Stomach (tissue), 9 donors: Measurements from ENCODE around the gene PDE4D. TPM values are rescaled to one million over a fixed set of nuclear protein-coding genes. Genes with fewer than 3 reads are reported as not detected.

Source experiments
- DNase-seq, 2 donors: peaks; one replicate each; pipeline versions ENCODE4 v3.0.0 to v3.0.0-alpha.2; 2013 to 2019
- H3K27ac ChIP-seq, 5 donors: fragments of 200-600 bp in 4 of 5; sonication (generic) in 4 of 5; one replicate each; pipeline ENCODE4 v1.5.1; 2013 to 2019; ENCODE audit warnings: mild to moderate bottlenecking in 1 of 5, moderate library complexity in 1 of 5
- H3K27me3 ChIP-seq, 3 donors: fragments of 200-600 bp; sonication (generic); one replicate each; pipeline ENCODE4 v1.5.1; 2017 to 2019; ENCODE audit warnings: mixed run types in 1 of 3
- H3K36me3 ChIP-seq, 4 donors: fragments of 200-600 bp; sonication (generic); 1 replicate in 3 of 4; 2 replicates in 1 of 4; pipeline ENCODE4 v1.5.1; 2016 to 2019
- H3K4me1 ChIP-seq, 4 donors: fragments of 200-600 bp; sonication (generic); one replicate each; pipeline ENCODE4 v1.5.1; 2016 to 2019
- H3K4me3 ChIP-seq, 4 donors: fragments of 200-600 bp; sonication (generic) in 3 of 4; one replicate each; pipeline ENCODE4 v1.5.1; 2016 to 2019; ENCODE audit warnings: mild to moderate bottlenecking in 1 of 4
- H3K9me3 ChIP-seq, 4 donors: fragments of 200-600 bp; sonication (generic); one replicate each; pipeline ENCODE4 v1.5.1; 2016 to 2019
- EP300 ChIP-seq: sonication (generic); formaldehyde crosslinking; IDR thresholded peaks from one replicate; pipeline ENCODE4 v1.6.1; 2017; ENCODE audit warnings: antibody characterized with exemption
- POLR2A ChIP-seq, 4 donors: fragments of 450-650 bp; IDR thresholded peaks; one replicate each; pipeline ENCODE4 v1.6.1; 2016; ENCODE audit warnings: antibody characterized with exemption in 4 of 4, control low read depth in 2 of 4, mild to moderate bottlenecking in 1 of 4, moderate library complexity in 1 of 4
- POLR2AphosphoS5 ChIP-seq, 3 donors: sonication (generic); formaldehyde crosslinking; IDR thresholded peaks; one replicate each; pipeline ENCODE4 v1.6.1; 2016; ENCODE audit warnings: antibody characterized with exemption in 3 of 3
- WGBS, 5 donors: extraction: QIAGEN DNeasy Blood & Tissue Kit in 3 of 5; methylation state at CpG; one replicate each; pipeline versions ENCODE4 v1.1.5 to v1.1.7; 2013 to 2018; 5-methylcytosine and 5-hydroxymethylcytosine counted together
- intact Hi-C: fragments of 100-400 bp; cut with DNase I; formaldehyde crosslinking; loops from one replicate; pipeline ENCODE4 v1.15.1; 2023; ENCODE audit warnings: low total_unique reads
- polyA plus RNA-seq, 3 donors: library from polyadenylated mRNA; stranded (reverse); fragments of 200-250 nt; gene quantifications; one replicate each; pipeline ENCODE4 v1.2.3, GENCODE V29; 2013
- total RNA-seq, 5 donors: library from RNA; depleted of rRNA; stranded (reverse); fragments of >200 nt; gene quantifications; one replicate each; pipeline versions ENCODE4 v1.1.0 to v1.2.3, GENCODE V29; 2014 to 2016
- TF ChIP-seq, protein P1 (sequence below), 7 experiments: fragments of 450-650 bp in 4 of 7; fragments of 200-600 bp in 3 of 7; sonication (generic) in 3 of 7; IDR thresholded peaks; one replicate each; pipeline ENCODE4 v1.5.1; 2016 to 2019; ENCODE audit warnings: antibody characterized with exemption in 7 of 7, control low read depth in 2 of 7, mild to moderate bottlenecking in 1 of 7
- donor health status: healthy with polysubstance abuse.
- donor health status: Bipolar disorder and iron deficiency.
- donor health status: healthy.

Gene PDE4D
- total and polyA plus RNA-seq, 8 donors = 3.1 to 147 (median 97.3) TPM

DNA sequence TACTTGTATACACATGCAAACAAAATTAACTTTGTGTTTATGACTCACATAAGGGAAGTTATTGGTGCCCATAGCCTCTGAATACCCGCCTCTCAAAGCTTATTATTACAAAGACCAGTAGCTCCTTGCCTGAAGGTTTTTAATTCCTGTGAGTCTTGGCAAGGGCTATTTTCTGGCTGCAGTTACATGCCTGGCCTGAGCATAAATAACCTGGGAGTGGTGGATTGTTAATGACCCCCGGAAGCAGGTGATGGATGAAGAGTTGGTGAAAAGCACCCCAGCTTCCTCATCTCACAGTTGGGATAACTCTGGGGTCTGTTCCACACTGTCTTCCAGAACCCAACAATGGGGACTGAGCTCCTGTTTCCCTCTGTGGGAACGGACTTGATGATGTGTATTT, 594.5 kb downstream of the PDE4D start:
- H3K36me3 ChIP-seq = no peaks in the 10 kb centered on the region
- no peak overlapping the region for H3K4me3 ChIP-seq
- no peak for DNase-seq
- H3K27me3 ChIP-seq = no peaks in the 10 kb centered on the region
- peaks cover 0 to 48% (median 24%) of the 10 kb centered on the region in 4 donors for H3K4me1 ChIP-seq
- TF ChIP-seq POLR2AphosphoS5 (IDR thresholded peaks at IDR 0.05) = no peak
- TF ChIP-seq, protein P1, sequence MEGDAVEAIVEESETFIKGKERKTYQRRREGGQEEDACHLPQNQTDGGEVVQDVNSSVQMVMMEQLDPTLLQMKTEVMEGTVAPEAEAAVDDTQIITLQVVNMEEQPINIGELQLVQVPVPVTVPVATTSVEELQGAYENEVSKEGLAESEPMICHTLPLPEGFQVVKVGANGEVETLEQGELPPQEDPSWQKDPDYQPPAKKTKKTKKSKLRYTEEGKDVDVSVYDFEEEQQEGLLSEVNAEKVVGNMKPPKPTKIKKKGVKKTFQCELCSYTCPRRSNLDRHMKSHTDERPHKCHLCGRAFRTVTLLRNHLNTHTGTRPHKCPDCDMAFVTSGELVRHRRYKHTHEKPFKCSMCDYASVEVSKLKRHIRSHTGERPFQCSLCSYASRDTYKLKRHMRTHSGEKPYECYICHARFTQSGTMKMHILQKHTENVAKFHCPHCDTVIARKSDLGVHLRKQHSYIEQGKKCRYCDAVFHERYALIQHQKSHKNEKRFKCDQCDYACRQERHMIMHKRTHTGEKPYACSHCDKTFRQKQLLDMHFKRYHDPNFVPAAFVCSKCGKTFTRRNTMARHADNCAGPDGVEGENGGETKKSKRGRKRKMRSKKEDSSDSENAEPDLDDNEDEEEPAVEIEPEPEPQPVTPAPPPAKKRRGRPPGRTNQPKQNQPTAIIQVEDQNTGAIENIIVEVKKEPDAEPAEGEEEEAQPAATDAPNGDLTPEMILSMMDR (IDR thresholded peaks at IDR 0.05) = no peak
- no peak for TF ChIP-seq POLR2A (IDR thresholded peaks at IDR 0.05)
- no peak for TF ChIP-seq EP300
- no peaks in the 10 kb centered on the region for H3K9me3 ChIP-seq
- intact Hi-C loops = no loop called here
- WGBS, 5 donors = 75 to 87% (median 81%) methylated on average over 3 of the region's 3 CpGs
- H3K27ac ChIP-seq = peak overlapping the region in 2 of 5 donors; percentile 35 to 83

DNA sequence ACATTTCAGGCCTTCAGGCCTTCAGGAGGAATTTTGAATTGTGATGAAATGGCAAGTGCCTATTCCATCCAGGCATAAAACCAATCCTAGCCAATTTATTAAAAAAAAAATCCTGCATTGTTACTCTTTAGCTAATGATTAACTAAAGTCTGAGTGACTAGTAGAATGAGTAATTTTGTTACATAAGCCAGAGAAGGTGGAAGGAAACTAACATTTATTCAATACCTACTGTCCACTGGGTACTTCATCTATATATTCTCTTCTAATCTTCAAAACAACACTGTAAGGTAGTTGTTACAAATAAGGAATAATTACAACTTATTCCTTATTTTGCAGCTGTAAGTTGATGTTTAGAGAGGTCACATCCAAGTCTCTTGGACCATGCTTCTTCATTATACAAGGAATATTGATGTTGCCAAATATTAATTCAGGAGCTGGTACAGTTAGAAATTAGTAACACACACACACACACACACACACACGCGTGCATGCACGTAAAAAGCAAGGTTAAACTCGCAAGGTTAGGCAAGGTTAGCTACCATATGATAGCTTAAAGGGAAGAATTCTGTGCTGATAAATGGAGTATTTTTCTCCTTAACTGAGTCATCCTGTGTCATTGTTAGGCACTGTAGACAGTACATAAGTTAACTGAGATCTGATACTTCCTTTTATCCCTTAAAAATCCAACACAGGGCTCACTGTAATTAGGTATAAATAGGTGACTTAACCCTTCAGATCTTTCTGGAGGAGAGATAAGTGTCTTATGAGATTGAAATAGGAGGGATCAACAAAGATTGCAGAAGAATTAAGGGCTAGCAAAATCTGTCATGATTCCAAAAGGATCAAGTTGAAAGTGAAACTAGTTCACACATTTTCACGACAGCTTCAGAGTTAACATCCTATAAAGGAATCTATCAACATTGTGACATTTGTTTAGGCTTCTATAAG, 596.9 kb downstream of the PDE4D start:
- intact Hi-C loops = no loop called here
- no peak for TF ChIP-seq EP300
- TF ChIP-seq POLR2A (IDR thresholded peaks at IDR 0.05) = no peak
- no peak for TF ChIP-seq POLR2AphosphoS5 (IDR thresholded peaks at IDR 0.05)
- TF ChIP-seq, protein P1 (IDR thresholded peaks at IDR 0.05) = no peak
- peak in 1 of 2 donors; percentile 40 for DNase-seq
- peaks cover 0 to 53% (median 27%) of the 10 kb centered on the region in 4 donors for H3K4me1 ChIP-seq
- H3K9me3 ChIP-seq = no peaks in the 10 kb centered on the region
- WGBS, 5 donors = 16 to 34% (median 27%) methylated on average over 5 of the region's 5 CpGs
- peak overlapping the region; percentile 28 to 37 (median 30) for H3K4me3 ChIP-seq
- H3K27me3 ChIP-seq = no peaks in the 10 kb centered on the region
- no peaks in the 10 kb centered on the region for H3K36me3 ChIP-seq
- H3K27ac ChIP-seq = peak overlapping the region; percentile 32 to 83 (median 80)

DNA sequence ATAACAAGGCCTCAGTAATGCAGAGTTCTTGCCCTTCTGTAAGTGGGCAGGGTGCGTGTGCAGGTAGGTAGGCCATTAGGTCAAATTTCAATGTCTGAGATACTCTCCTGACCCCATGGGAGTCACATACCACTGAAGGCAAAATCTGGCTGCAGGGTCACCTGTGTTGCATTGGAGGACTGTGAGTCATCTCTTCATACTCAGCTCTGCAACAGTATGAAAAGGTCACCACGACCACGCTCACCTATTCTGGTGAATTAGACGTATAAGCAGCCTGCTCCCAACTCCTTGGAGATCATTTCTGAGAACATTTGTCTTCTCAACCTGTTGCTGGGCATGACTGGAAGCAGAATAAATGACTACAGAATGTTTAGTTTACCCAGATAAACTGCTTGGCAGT, 599.8 kb downstream of the PDE4D start:
- no peak for TF ChIP-seq POLR2A (IDR thresholded peaks at IDR 0.05)
- TF ChIP-seq EP300 = no peak
- TF ChIP-seq POLR2AphosphoS5 (IDR thresholded peaks at IDR 0.05) = no peak
- TF ChIP-seq, protein P1 (IDR thresholded peaks at IDR 0.05) = no peak
- no peak for DNase-seq
- no peaks in the 10 kb centered on the region for H3K27me3 ChIP-seq
- intact Hi-C loops = no loop called here
- peak overlapping the region in 1 of 5 donors; percentile 83 for H3K27ac ChIP-seq
- no peak overlapping the region for H3K4me3 ChIP-seq
- no peaks in the 10 kb centered on the region for H3K9me3 ChIP-seq
- no peaks in the 10 kb centered on the region for H3K36me3 ChIP-seq
- 60 to 86% (median 80%) methylated on average over 4 of the region's 4 CpGs for WGBS, 5 donors
- peaks cover 0 to 46% (median 23%) of the 10 kb centered on the region in 4 donors for H3K4me1 ChIP-seq

DNA sequence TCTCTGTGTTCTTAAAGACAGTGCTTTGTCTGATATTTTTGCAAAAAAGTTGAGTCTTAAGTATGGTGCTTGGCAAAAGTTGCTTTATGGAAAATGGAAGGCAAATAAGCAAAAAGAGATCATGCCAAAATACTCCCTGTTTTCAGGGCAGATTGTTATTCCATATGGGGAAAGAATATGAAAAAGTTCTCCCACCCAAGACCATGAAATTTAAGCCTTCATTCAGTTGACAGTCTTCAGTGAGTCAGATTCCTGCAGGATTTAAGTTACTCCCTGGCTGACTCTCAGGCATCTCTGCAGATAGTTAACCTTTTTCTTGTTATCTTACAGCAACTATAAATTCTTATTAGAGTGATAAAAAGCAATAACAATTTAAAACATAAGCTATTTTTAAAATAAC, 601.6 kb downstream of the PDE4D start:
- no peak overlapping the region for H3K27ac ChIP-seq
- no peaks in the 10 kb centered on the region for H3K36me3 ChIP-seq
- H3K27me3 ChIP-seq = no peaks in the 10 kb centered on the region
- DNase-seq = no peak
- H3K4me1 ChIP-seq = peaks cover 9 to 49% (median 18%) of the 10 kb centered on the region in 4 donors
- intact Hi-C loops = no loop called here
- H3K9me3 ChIP-seq = no peaks in the 10 kb centered on the region
- TF ChIP-seq POLR2AphosphoS5 (IDR thresholded peaks at IDR 0.05) (no peak), EP300 (no peak), POLR2A (IDR thresholded peaks at IDR 0.05) (no peak)
- TF ChIP-seq, protein P1 (IDR thresholded peaks at IDR 0.05) = no peak
- H3K4me3 ChIP-seq = no peak overlapping the region
